ENCODE measurements around the gene SPINT3.

- TF ChIP-seq CTCF (IDR thresholded peaks at IDR 0.05): no peak
- no peak for TF ChIP-seq POLR2A (IDR thresholded peaks at IDR 0.05)
These were observed 35.6 kb downstream of the SPINT3 start for GRCh38 chr20:45479822-45480221.
